ENCODE measurements around the gene SUSD1.

DNA sequence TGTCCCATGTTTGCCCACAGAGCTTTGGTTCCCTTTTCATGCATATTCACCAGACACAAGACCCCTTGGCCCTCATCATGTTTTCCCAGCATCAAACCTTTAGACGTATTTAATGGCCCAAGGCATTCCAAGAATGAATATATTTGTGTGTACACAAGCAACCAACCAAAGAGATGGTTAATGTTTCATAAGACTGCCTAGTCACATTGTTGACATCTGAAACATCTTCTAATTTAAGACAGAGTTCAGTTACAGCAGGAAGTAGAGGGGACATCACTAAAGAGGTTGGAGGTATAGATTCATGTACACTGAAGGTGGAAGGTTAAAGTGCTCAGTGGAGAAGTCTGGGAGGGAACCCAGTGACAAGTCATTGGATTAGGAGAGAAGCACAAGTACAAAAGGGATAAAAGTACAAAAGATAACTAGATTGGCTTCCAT, 49.1 kb downstream of the SUSD1 start:
- TF ChIP-seq CTCF (IDR thresholded peaks at IDR 0.05): no peak
- TF ChIP-seq EZH2 (IDR thresholded peaks at IDR 0.05; ENCODE audit: borderline replicate concordance, insufficient read depth, low read depth, low read length, poor library complexity, severe bottlenecking): no peak

All from B cell (primary cell).